ENCODE results near the gene EDIL3.
"Not testable (repeated sequence)": the region's sequence is repeated elsewhere in the genome, so short reads cannot be mapped to it uniquely, and the experiment has no call there.

EDIL3 gene

GRCh38 chr5:84213861-84214260 lies 170.8 kb downstream of the EDIL3 start:
- no peak overlapping the region for H3K27ac ChIP-seq (ENCODE audit: low read length)
- H3K27me3 ChIP-seq (ENCODE audit: control insufficient read depth, insufficient read depth, low read length), result no peaks in the 10 kb centered on the region
- H3K36me3 ChIP-seq (ENCODE audit: control insufficient read depth, low read depth, low read length), result no peaks in the 10 kb centered on the region
- no peak overlapping the region for H3K4me3 ChIP-seq (ENCODE audit: low read length)
- no peaks in the 10 kb centered on the region for H3K9me3 ChIP-seq (ENCODE audit: control insufficient read depth, low read depth, low read length)
- H3K4me1 ChIP-seq (ENCODE audit: control insufficient read depth, low read depth, low read length), result no peaks in the 10 kb centered on the region
- H3K9ac ChIP-seq (ENCODE audit: low read length), result no peak overlapping the region

GRCh38 chr5:84213212-84213611 lies 171.5 kb downstream of the EDIL3 start:
- Histone ChIP-seq H3K4me1 (ENCODE audit: control insufficient read depth, low read depth, low read length) (no peaks in the 10 kb centered on the region), H3K27ac (ENCODE audit: low read length) (no peak overlapping the region), H3K27me3 (ENCODE audit: control insufficient read depth, insufficient read depth, low read length) (no peaks in the 10 kb centered on the region), H3K4me3 (ENCODE audit: low read length) (no peak overlapping the region), H3K9ac (ENCODE audit: low read length) (no peak overlapping the region), H3K36me3 (ENCODE audit: control insufficient read depth, low read depth, low read length) (no peaks in the 10 kb centered on the region), H3K9me3 (ENCODE audit: control insufficient read depth, low read depth, low read length) (no peaks in the 10 kb centered on the region)

GRCh38 chr5:84204772-84205171 lies 179.9 kb downstream of the EDIL3 start:
- Histone ChIP-seq H3K9ac (ENCODE audit: low read length) (no peak overlapping the region), H3K36me3 (ENCODE audit: control insufficient read depth, low read depth, low read length) (no peaks in the 10 kb centered on the region), H3K4me3 (ENCODE audit: low read length) (no peak overlapping the region), H3K27ac (ENCODE audit: low read length) (no peak overlapping the region), H3K4me1 (ENCODE audit: control insufficient read depth, low read depth, low read length) (no peaks in the 10 kb centered on the region), H3K9me3 (ENCODE audit: control insufficient read depth, low read depth, low read length) (no peaks in the 10 kb centered on the region), H3K27me3 (ENCODE audit: control insufficient read depth, insufficient read depth, low read length) (no peaks in the 10 kb centered on the region)

DNA sequence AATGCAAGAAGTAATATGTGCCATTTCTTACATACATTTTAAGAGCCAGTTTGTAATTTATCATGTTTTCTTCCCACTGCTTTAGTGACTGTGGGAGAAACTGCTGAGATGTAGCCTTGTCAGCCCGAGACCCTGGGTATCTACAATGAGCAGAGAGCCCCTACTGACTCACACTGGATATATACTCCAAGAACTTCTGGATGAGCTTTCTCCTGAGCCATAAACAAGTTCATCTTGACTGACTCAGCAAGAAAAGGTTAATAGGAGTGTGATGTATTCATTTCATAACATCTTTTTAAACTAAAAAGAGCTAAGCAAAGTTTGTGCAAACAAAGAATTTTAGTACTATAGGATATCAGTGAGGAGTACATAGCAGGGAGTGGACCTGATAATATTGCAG lies 182.5 kb downstream of the EDIL3 start:
- Histone ChIP-seq H3K27me3 (ENCODE audit: control insufficient read depth, insufficient read depth, low read length) (no peaks in the 10 kb centered on the region), H3K4me1 (ENCODE audit: control insufficient read depth, low read depth, low read length) (no peaks in the 10 kb centered on the region), H3K36me3 (ENCODE audit: control insufficient read depth, low read depth, low read length) (no peaks in the 10 kb centered on the region), H3K9ac (ENCODE audit: low read length) (no peak overlapping the region), H3K4me3 (ENCODE audit: low read length) (no peak overlapping the region), H3K27ac (ENCODE audit: low read length) (no peak overlapping the region), H3K9me3 (ENCODE audit: control insufficient read depth, low read depth, low read length) (no peaks in the 10 kb centered on the region)

GRCh38 chr5:84197538-84197937 lies 187.1 kb downstream of the EDIL3 start:
- Histone ChIP-seq H3K27me3 (ENCODE audit: control insufficient read depth, insufficient read depth, low read length) (no peaks in the 10 kb centered on the region), H3K9ac (ENCODE audit: low read length) (no peak overlapping the region), H3K27ac (ENCODE audit: low read length) (no peak overlapping the region), H3K4me1 (ENCODE audit: control insufficient read depth, low read depth, low read length) (no peaks in the 10 kb centered on the region), H3K4me3 (ENCODE audit: low read length) (no peak overlapping the region), H3K36me3 (ENCODE audit: control insufficient read depth, low read depth, low read length) (no peaks in the 10 kb centered on the region), H3K9me3 (ENCODE audit: control insufficient read depth, low read depth, low read length) (no peaks in the 10 kb centered on the region)

GRCh38 chr5:84191281-84191680 lies 193.4 kb downstream of the EDIL3 start:
- Histone ChIP-seq H3K9ac (ENCODE audit: low read length) (no peak overlapping the region), H3K27ac (ENCODE audit: low read length) (no peak overlapping the region), H3K27me3 (ENCODE audit: control insufficient read depth, insufficient read depth, low read length) (no peaks in the 10 kb centered on the region), H3K36me3 (ENCODE audit: control insufficient read depth, low read depth, low read length) (no peaks in the 10 kb centered on the region), H3K9me3 (ENCODE audit: control insufficient read depth, low read depth, low read length) (no peaks in the 10 kb centered on the region), H3K4me3 (ENCODE audit: low read length) (no peak overlapping the region), H3K4me1 (ENCODE audit: control insufficient read depth, low read depth, low read length) (no peaks in the 10 kb centered on the region)

DNA sequence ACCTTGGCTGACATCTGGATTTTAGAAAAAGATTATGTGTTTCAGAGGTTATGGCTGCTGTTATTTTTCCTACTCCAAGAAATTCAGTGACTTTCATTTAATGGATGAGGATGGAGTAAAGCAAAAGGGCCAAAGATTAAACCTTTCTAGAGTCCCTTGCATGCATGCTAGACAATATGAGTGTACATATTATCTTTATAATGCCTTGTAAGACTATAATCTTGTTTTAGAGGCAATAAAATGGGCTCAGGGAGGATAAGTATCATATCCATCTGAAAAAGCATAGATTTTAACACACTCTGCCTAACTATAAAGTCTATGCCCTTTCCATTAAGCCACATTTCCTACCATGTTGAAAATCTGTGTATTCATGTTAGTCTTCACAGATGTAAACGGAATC lies 199.8 kb downstream of the EDIL3 start:
- Histone ChIP-seq H3K9me3 (ENCODE audit: control insufficient read depth, low read depth, low read length) (no peaks in the 10 kb centered on the region), H3K27me3 (ENCODE audit: control insufficient read depth, insufficient read depth, low read length) (no peaks in the 10 kb centered on the region), H3K36me3 (ENCODE audit: control insufficient read depth, low read depth, low read length) (no peaks in the 10 kb centered on the region), H3K4me3 (ENCODE audit: low read length) (no peak overlapping the region), H3K27ac (ENCODE audit: low read length) (no peak overlapping the region), H3K4me1 (ENCODE audit: control insufficient read depth, low read depth, low read length) (no peaks in the 10 kb centered on the region), H3K9ac (ENCODE audit: low read length) (no peak overlapping the region)

GRCh38 chr5:84181093-84181492 lies 203.6 kb downstream of the EDIL3 start:
- H3K27ac ChIP-seq (ENCODE audit: low read length), result no peak overlapping the region
- H3K4me3 ChIP-seq (ENCODE audit: low read length), result no peak overlapping the region
- no peaks in the 10 kb centered on the region for H3K4me1 ChIP-seq (ENCODE audit: control insufficient read depth, low read depth, low read length)
- H3K9me3 ChIP-seq (ENCODE audit: control insufficient read depth, low read depth, low read length), result no peaks in the 10 kb centered on the region
- no peaks in the 10 kb centered on the region for H3K36me3 ChIP-seq (ENCODE audit: control insufficient read depth, low read depth, low read length)
- no peak overlapping the region for H3K9ac ChIP-seq (ENCODE audit: low read length)
- no peaks in the 10 kb centered on the region for H3K27me3 ChIP-seq (ENCODE audit: control insufficient read depth, insufficient read depth, low read length)

- Histone ChIP-seq H3K27ac (ENCODE audit: low read length) (no peak overlapping the region), H3K4me1 (ENCODE audit: control insufficient read depth, low read depth, low read length) (no peaks in the 10 kb centered on the region), H3K9ac (ENCODE audit: low read length) (no peak overlapping the region)
Measured at GRCh38 chr5:84168841-84169240, 215.8 kb downstream of the EDIL3 start.

GRCh38 chr5:84163671-84164070 lies 221.0 kb downstream of the EDIL3 start:
- Histone ChIP-seq H3K9me3 (ENCODE audit: control insufficient read depth, low read depth, low read length) (no peaks in the 10 kb centered on the region), H3K4me3 (ENCODE audit: low read length) (no peak overlapping the region), H3K9ac (ENCODE audit: low read length) (no peak overlapping the region), H3K36me3 (ENCODE audit: control insufficient read depth, low read depth, low read length) (no peaks in the 10 kb centered on the region), H3K27me3 (ENCODE audit: control insufficient read depth, insufficient read depth, low read length) (no peaks in the 10 kb centered on the region), H3K27ac (ENCODE audit: low read length) (no peak overlapping the region), H3K4me1 (ENCODE audit: control insufficient read depth, low read depth, low read length) (no peaks in the 10 kb centered on the region)

More at GRCh38 chr5:84168841-84169240, 215.8 kb downstream of the EDIL3 start:
- Histone ChIP-seq H3K9me3 (ENCODE audit: control insufficient read depth, low read depth, low read length) (no peaks in the 10 kb centered on the region), H3K4me3 (ENCODE audit: low read length) (no peak overlapping the region), H3K27me3 (ENCODE audit: control insufficient read depth, insufficient read depth, low read length) (no peaks in the 10 kb centered on the region), H3K36me3 (ENCODE audit: control insufficient read depth, low read depth, low read length) (no peaks in the 10 kb centered on the region)

GRCh38 chr5:84162695-84163094 lies 222.0 kb downstream of the EDIL3 start:
- Histone ChIP-seq H3K4me3 (ENCODE audit: low read length) (no peak overlapping the region), H3K27ac (ENCODE audit: low read length) (no peak overlapping the region), H3K36me3 (ENCODE audit: control insufficient read depth, low read depth, low read length) (no peaks in the 10 kb centered on the region), H3K9me3 (ENCODE audit: control insufficient read depth, low read depth, low read length) (no peaks in the 10 kb centered on the region), H3K4me1 (ENCODE audit: control insufficient read depth, low read depth, low read length) (no peaks in the 10 kb centered on the region), H3K27me3 (ENCODE audit: control insufficient read depth, insufficient read depth, low read length) (no peaks in the 10 kb centered on the region), H3K9ac (ENCODE audit: low read length) (no peak overlapping the region)

- not testable (repeated sequence) for H3K4me1 ChIP-seq (ENCODE audit: control insufficient read depth, low read depth, low read length); H3K36me3 ChIP-seq (ENCODE audit: control insufficient read depth, low read depth, low read length); H3K27ac ChIP-seq (ENCODE audit: low read length); H3K4me3 ChIP-seq (ENCODE audit: low read length); H3K9ac ChIP-seq (ENCODE audit: low read length); H3K27me3 ChIP-seq (ENCODE audit: control insufficient read depth, insufficient read depth, low read length); H3K9me3 ChIP-seq (ENCODE audit: control insufficient read depth, low read depth, low read length)
Measured at GRCh38 chr5:84160650-84161049, 224.0 kb downstream of the EDIL3 start.

Data from iPS-18a (cell line).